Suprapubic skin (tissue), 4 donors: Measurements from ENCODE around the gene CERS3.

Experiments used
- EP300 ChIP-seq: sonication (generic); formaldehyde crosslinking; IDR thresholded peaks from one replicate; pipeline ENCODE4 v1.6.1; 2017; ENCODE audit warnings: antibody characterized with exemption
- POLR2AphosphoS5 ChIP-seq, 3 donors: sonication (generic); formaldehyde crosslinking; IDR thresholded peaks; one replicate each; pipeline ENCODE4 v1.6.1; 2017; ENCODE audit warnings: antibody characterized with exemption in 3 of 3
- TF ChIP-seq, protein P1 (sequence below), 2 donors: fragments of 200-600 bp in 1 of 2; fragments of 450-650 bp in 1 of 2; sonication (generic) in 1 of 2; IDR thresholded peaks; one replicate each; pipeline ENCODE4 v1.5.1; 2016 to 2019; ENCODE audit warnings: antibody characterized with exemption in 2 of 2, mild to moderate bottlenecking in 1 of 2, moderate library complexity in 1 of 2

DNA sequence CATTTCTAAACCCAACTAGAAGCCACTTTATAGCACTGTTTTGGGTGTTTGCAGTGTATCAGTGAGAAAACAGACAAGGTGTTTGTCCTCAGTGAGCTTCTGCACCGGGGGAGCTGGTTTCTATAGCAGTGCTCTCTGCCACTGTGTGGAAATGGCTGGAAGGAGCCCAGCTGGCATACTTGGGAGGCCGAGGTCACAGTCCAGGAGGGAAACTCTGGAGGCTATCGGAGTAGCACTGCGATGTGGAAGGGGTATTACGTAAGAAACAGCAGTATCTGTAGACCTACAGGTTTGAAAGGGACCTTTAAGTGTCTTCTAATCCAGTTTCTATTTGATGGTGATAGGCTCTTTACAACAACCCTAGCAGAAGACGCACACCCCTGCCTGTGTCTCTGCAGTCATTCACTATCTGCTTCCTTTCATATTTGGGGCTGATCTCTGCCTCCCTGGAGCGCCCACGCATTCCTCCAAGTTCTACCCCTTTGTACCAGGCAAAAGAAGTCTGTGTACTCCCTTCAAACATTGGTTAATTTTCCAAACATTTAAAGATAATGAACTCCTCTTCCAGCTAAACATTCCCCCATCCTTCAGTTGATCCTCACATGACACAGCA is 99.5 kb downstream of the CERS3 start:
- no peak for TF ChIP-seq POLR2AphosphoS5 (IDR thresholded peaks at IDR 0.05)
- TF ChIP-seq, protein P1, sequence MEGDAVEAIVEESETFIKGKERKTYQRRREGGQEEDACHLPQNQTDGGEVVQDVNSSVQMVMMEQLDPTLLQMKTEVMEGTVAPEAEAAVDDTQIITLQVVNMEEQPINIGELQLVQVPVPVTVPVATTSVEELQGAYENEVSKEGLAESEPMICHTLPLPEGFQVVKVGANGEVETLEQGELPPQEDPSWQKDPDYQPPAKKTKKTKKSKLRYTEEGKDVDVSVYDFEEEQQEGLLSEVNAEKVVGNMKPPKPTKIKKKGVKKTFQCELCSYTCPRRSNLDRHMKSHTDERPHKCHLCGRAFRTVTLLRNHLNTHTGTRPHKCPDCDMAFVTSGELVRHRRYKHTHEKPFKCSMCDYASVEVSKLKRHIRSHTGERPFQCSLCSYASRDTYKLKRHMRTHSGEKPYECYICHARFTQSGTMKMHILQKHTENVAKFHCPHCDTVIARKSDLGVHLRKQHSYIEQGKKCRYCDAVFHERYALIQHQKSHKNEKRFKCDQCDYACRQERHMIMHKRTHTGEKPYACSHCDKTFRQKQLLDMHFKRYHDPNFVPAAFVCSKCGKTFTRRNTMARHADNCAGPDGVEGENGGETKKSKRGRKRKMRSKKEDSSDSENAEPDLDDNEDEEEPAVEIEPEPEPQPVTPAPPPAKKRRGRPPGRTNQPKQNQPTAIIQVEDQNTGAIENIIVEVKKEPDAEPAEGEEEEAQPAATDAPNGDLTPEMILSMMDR (IDR thresholded peaks at IDR 0.05), result no peak
- TF ChIP-seq EP300, result no peak
